ENCODE results near the gene TAF15.

The TAF15 gene

GRCh38 chr17:35821308-35821707 is 12.0 kb downstream of the TAF15 start:
- DNase-seq (ENCODE audit: low read depth): no peak

GRCh38 chr17:35825206-35825605 is 15.9 kb downstream of the TAF15 start:
- DNase-seq (ENCODE audit: low read depth): no peak

GRCh38 chr17:35841101-35841500 is 31.8 kb downstream of the TAF15 start:
- DNase-seq (ENCODE audit: low read depth): no peak

- DNase-seq (ENCODE audit: low read depth): no peak
Measured at GRCh38 chr17:35841505-35841904, 32.2 kb downstream of the TAF15 start.

GRCh38 chr17:35842239-35842638 is 33.0 kb downstream of the TAF15 start:
- DNase-seq (ENCODE audit: low read depth): no peak

- no peak for DNase-seq (ENCODE audit: low read depth)
Measured at GRCh38 chr17:35843698-35844097, 34.4 kb downstream of the TAF15 start.

GRCh38 chr17:35844547-35844946 is 35.3 kb downstream of the TAF15 start:
- no peak for DNase-seq (ENCODE audit: low read depth)

- DNase-seq (ENCODE audit: low read depth): no peak
Measured at GRCh38 chr17:35846055-35846809, 36.9 kb downstream of the TAF15 start.

GRCh38 chr17:35847006-35847405 is 37.7 kb downstream of the TAF15 start:
- no peak for DNase-seq (ENCODE audit: low read depth)

GRCh38 chr17:35847633-35848373 is 38.5 kb downstream of the TAF15 start:
- no peak for DNase-seq (ENCODE audit: low read depth)

- DNase-seq (ENCODE audit: low read depth): peak; percentile 30
Measured at GRCh38 chr17:35849469-35850348, 40.4 kb downstream of the TAF15 start.

GRCh38 chr17:35855965-35856364 is 46.7 kb downstream of the TAF15 start:
- no peak for DNase-seq (ENCODE audit: low read depth)

- DNase-seq (ENCODE audit: low read depth): no peak
Measured at GRCh38 chr17:35856603-35857002, 47.3 kb downstream of the TAF15 start.

GRCh38 chr17:35864853-35865252 is 55.6 kb downstream of the TAF15 start:
- no peak for DNase-seq (ENCODE audit: low read depth)

- DNase-seq (ENCODE audit: low read depth): no peak
Measured at GRCh38 chr17:35865412-35866340, 56.4 kb downstream of the TAF15 start.

GRCh38 chr17:35866341-35866950 is 57.2 kb downstream of the TAF15 start:
- no peak for DNase-seq (ENCODE audit: low read depth)

- no peak for DNase-seq (ENCODE audit: low read depth)
Measured at GRCh38 chr17:35867574-35867973, 58.3 kb downstream of the TAF15 start.

- DNase-seq (ENCODE audit: low read depth): no peak
Measured at GRCh38 chr17:35868737-35869136, 59.5 kb downstream of the TAF15 start, which contains the start of gene HEATR9. HEATR9 (minus strand) TSS chr17:35868891; CDS start chr17:35868742, 149 bp downstream.

- no peak for DNase-seq (ENCODE audit: low read depth)
Measured at GRCh38 chr17:35870906-35871819, 61.9 kb downstream of the TAF15 start.

Data from activated T-cell treated with anti-CD3 and anti-CD28 coated beads for 48 hours (primary cell).